HG02623 (cell line): Measurements from ENCODE around the gene PPP2R2D.

Source experiments
- ATAC-seq: cut with Tn5 transposase; IDR thresholded peaks from one replicate; pipeline ENCODE4 v1.9.1; 2021; ENCODE audit warnings: moderate library complexity; ENCODE audit not compliant: unreplicated experiment

Gene PPP2R2D

GRCh38 chr10:131886237-131886636 is 14.6 kb upstream of the PPP2R2D start:
- ATAC-seq = no peak

- no peak for ATAC-seq
Observed at GRCh38 chr10:131888186-131888604, 12.6 kb upstream of the PPP2R2D start.

GRCh38 chr10:131889755-131890154 is 11.1 kb upstream of the PPP2R2D start:
- ATAC-seq = no peak

- no peak for ATAC-seq
Observed at GRCh38 chr10:131890276-131891195, 10.3 kb upstream of the PPP2R2D start.

- ATAC-seq = no peak
Observed at GRCh38 chr10:131891196-131891928, 9.4 kb upstream of the PPP2R2D start.

- no peak for ATAC-seq
Observed at GRCh38 chr10:131891929-131892805, 8.6 kb upstream of the PPP2R2D start.

- no peak for ATAC-seq
Observed at GRCh38 chr10:131892806-131893675, 7.8 kb upstream of the PPP2R2D start.

- ATAC-seq = no peak
Observed at GRCh38 chr10:131895116-131895515, 5.7 kb upstream of the PPP2R2D start.

- no peak for ATAC-seq
Observed at GRCh38 chr10:131896403-131896802, 4.4 kb upstream of the PPP2R2D start.

GRCh38 chr10:131897297-131897899 is 3.4 kb upstream of the PPP2R2D start:
- ATAC-seq = no peak

GRCh38 chr10:131898061-131898460 is 2.7 kb upstream of the PPP2R2D start:
- no peak for ATAC-seq

GRCh38 chr10:131898713-131899112 is 2.1 kb upstream of the PPP2R2D start:
- no peak for ATAC-seq

- ATAC-seq = no peak
Observed at GRCh38 chr10:131899116-131899690, 1.6 kb upstream of the PPP2R2D start.

GRCh38 chr10:131899695-131900349 is 986 bp upstream of the PPP2R2D start:
- no peak for ATAC-seq

GRCh38 chr10:131901181-131901829 is 497 bp downstream of the PPP2R2D start:
- peak; percentile 19 for ATAC-seq

- ATAC-seq = no peak
Observed at GRCh38 chr10:131902211-131902610, 1.4 kb downstream of the PPP2R2D start.

- ATAC-seq = no peak
Observed at GRCh38 chr10:131902691-131903090, 1.9 kb downstream of the PPP2R2D start.

GRCh38 chr10:131905267-131905571 is 4.4 kb downstream of the PPP2R2D start:
- ATAC-seq = no peak
